ENCODE data around the gene CSNK1G1.

DNA sequence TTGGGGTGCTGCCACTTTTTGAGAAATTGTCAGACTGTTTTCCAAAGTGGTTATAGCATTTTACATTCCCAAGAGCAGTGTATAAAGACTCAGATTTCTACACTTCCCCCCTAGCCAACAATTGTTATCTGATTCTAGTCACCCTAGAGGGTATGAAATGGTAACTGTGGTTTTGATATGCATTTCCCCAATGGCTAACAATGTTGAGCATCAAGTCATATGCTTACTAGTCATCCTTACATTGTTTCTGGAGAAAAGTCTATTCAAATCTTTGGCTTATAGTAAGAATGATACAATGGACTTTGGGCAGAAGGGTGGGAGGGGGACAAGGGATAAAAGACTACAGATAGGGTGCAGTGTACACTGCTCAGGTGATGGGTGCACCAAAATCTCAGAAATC lies 73.3 kb downstream of the CSNK1G1 start:
- TF ChIP-seq, protein P1, sequence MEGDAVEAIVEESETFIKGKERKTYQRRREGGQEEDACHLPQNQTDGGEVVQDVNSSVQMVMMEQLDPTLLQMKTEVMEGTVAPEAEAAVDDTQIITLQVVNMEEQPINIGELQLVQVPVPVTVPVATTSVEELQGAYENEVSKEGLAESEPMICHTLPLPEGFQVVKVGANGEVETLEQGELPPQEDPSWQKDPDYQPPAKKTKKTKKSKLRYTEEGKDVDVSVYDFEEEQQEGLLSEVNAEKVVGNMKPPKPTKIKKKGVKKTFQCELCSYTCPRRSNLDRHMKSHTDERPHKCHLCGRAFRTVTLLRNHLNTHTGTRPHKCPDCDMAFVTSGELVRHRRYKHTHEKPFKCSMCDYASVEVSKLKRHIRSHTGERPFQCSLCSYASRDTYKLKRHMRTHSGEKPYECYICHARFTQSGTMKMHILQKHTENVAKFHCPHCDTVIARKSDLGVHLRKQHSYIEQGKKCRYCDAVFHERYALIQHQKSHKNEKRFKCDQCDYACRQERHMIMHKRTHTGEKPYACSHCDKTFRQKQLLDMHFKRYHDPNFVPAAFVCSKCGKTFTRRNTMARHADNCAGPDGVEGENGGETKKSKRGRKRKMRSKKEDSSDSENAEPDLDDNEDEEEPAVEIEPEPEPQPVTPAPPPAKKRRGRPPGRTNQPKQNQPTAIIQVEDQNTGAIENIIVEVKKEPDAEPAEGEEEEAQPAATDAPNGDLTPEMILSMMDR (IDR thresholded peaks at IDR 0.05; ENCODE audit: control extremely low read depth in 1 of 3, insufficient read depth in 1 of 3, low read depth in 1 of 3, low read length in 3 of 3): no peak
- TF ChIP-seq KDM1A (IDR thresholded peaks at IDR 0.05; ENCODE audit: borderline replicate concordance, low read length): no peak
- TF ChIP-seq POLR2A (IDR thresholded peaks at IDR 0.05; ENCODE audit: control extremely low read depth in 1 of 2, low read depth in 2 of 2, low read length in 2 of 2): no peak
- TF ChIP-seq POLR2AphosphoS5 (IDR thresholded peaks at IDR 0.05; ENCODE audit: low read depth, low read length): no peak
- TF ChIP-seq, protein P2, sequence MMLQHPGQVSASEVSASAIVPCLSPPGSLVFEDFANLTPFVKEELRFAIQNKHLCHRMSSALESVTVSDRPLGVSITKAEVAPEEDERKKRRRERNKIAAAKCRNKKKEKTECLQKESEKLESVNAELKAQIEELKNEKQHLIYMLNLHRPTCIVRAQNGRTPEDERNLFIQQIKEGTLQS (IDR thresholded peaks at IDR 0.05; ENCODE audit: insufficient read depth, low read depth, low read length): no peak
